Sigmoid colon (tissue), 7 donors: Measurements from ENCODE around the gene MARCHF6. TPM values are rescaled to one million over a fixed set of nuclear protein-coding genes. Genes with fewer than 3 reads are reported as not detected.

ENCODE experiments used
- DNase-seq: peaks from one replicate; pipeline ENCODE4 v3.0.0-alpha.2; 2019
- H3K27ac ChIP-seq, 4 donors: fragments of 200-600 bp; sonication (generic); one replicate each; pipeline ENCODE4 v1.5.1; 2016 to 2019; ENCODE audit warnings: mild to moderate bottlenecking in 1 of 4
- H3K27me3 ChIP-seq, 3 donors: fragments of 200-600 bp; sonication (generic); one replicate each; pipeline ENCODE4 v1.5.1; 2019; ENCODE audit warnings: mild to moderate bottlenecking in 1 of 3
- H3K36me3 ChIP-seq, 4 donors: fragments of 200-600 bp; sonication (generic); one replicate each; pipeline ENCODE4 v1.5.1; 2016 to 2019
- H3K4me1 ChIP-seq, 4 donors: fragments of 200-600 bp; sonication (generic); one replicate each; pipeline ENCODE4 v1.5.1; 2017 to 2019
- H3K4me3 ChIP-seq, 4 donors: fragments of 200-600 bp; sonication (generic); one replicate each; pipeline ENCODE4 v1.5.1; 2017 to 2019; ENCODE audit warnings: mild to moderate bottlenecking in 2 of 4, moderate library complexity in 1 of 4
- H3K9me3 ChIP-seq, 4 donors: fragments of 200-600 bp in 3 of 4; sonication (generic) in 3 of 4; one replicate each; pipeline versions ENCODE4 v1.5.1 to v1.6.1; 2013 to 2019
- CTCF ChIP-seq, 4 experiments: fragments of 450-650 bp in 3 of 4; fragments of 200-600 bp in 1 of 4; IDR thresholded peaks; one replicate each; pipeline ENCODE4 v1.5.1; 2016 to 2019; ENCODE audit warnings: antibody characterized with exemption in 4 of 4, mild to moderate bottlenecking in 3 of 4, moderate library complexity in 2 of 4
- EP300 ChIP-seq, 4 donors: sonication (generic); formaldehyde crosslinking; IDR thresholded peaks; one replicate each; pipeline ENCODE4 v1.6.1; 2017; ENCODE audit warnings: antibody characterized with exemption in 4 of 4
- POLR2A ChIP-seq, 2 donors: fragments of 450-650 bp; IDR thresholded peaks; one replicate each; pipeline ENCODE4 v1.6.1; 2016; ENCODE audit warnings: antibody characterized with exemption in 2 of 2, mild to moderate bottlenecking in 2 of 2, moderate library complexity in 2 of 2
- POLR2AphosphoS5 ChIP-seq, 4 donors: sonication (generic); formaldehyde crosslinking; IDR thresholded peaks; one replicate each; pipeline ENCODE4 v1.6.1; 2017; ENCODE audit warnings: antibody characterized with exemption in 4 of 4
- WGBS, 2 donors: extraction: QIAGEN DNeasy Blood & Tissue Kit; methylation state at CpG; one replicate each; pipeline ENCODE4 v1.1.7; 2013; 5-methylcytosine and 5-hydroxymethylcytosine counted together
- intact Hi-C: fragments of 100-400 bp; cut with DNase I; formaldehyde crosslinking; loops from one replicate; pipeline ENCODE4 v1.15.1; 2023
- polyA plus RNA-seq, 3 donors: library from polyadenylated mRNA; stranded (reverse); fragments of 200-250 nt; gene quantifications; one replicate each; pipeline ENCODE4 v1.2.3, GENCODE V29; 2013
- total RNA-seq, 4 donors: library from RNA; depleted of rRNA; stranded (reverse); fragments of >200 nt; gene quantifications; one replicate each; pipeline ENCODE4 v1.1.0, GENCODE V29; 2016
- donor health status: healthy with polysubstance abuse.
- donor health status: Bipolar disorder and iron deficiency.
- donor health status: healthy.

Gene MARCHF6
- total and polyA plus RNA-seq, 7 donors = 6.0 to 108 (median 77.0) TPM

- TF ChIP-seq POLR2A (IDR thresholded peaks at IDR 0.05) = no peak
- no peak for TF ChIP-seq POLR2AphosphoS5 (IDR thresholded peaks at IDR 0.05)
- TF ChIP-seq EP300 (IDR thresholded peaks at IDR 0.05) = no peak
- TF ChIP-seq CTCF (IDR thresholded peaks at IDR 0.05) = no peak
- DNase-seq = no peak
- no peaks in the 10 kb centered on the region for H3K36me3 ChIP-seq
- no peak overlapping the region for H3K4me3 ChIP-seq
- 95% methylated on average over 2 of the region's 2 CpGs for WGBS, 2 donors
- intact Hi-C loops = no loop called here
- H3K27me3 ChIP-seq = no peaks in the 10 kb centered on the region
- no peaks in the 10 kb centered on the region for H3K9me3 ChIP-seq
- peaks cover 0 to 12% (median 10%) of the 10 kb centered on the region in 4 donors for H3K4me1 ChIP-seq
- no peak overlapping the region for H3K27ac ChIP-seq
These were observed 5.2 kb upstream of the MARCHF6 start for GRCh38 chr5:10348258-10348657.

GRCh38 chr5:10351199-10351905 lies 2.1 kb upstream of the MARCHF6 start:
- WGBS, 2 donors = 83 to 91% methylated on average over 6 of the region's 6 CpGs
- H3K36me3 ChIP-seq = no peaks in the 10 kb centered on the region
- H3K4me3 ChIP-seq = no peak overlapping the region
- H3K4me1 ChIP-seq = peaks cover 0 to 24% (median 23%) of the 10 kb centered on the region in 4 donors
- H3K9me3 ChIP-seq = no peaks in the 10 kb centered on the region
- peak overlapping the region; percentile 94 to 99 (median 96) for H3K27ac ChIP-seq
- no peak for DNase-seq
- no peak for TF ChIP-seq POLR2A (IDR thresholded peaks at IDR 0.05)
- TF ChIP-seq CTCF (IDR thresholded peaks at IDR 0.05) = no peak
- no peak for TF ChIP-seq POLR2AphosphoS5 (IDR thresholded peaks at IDR 0.05)
- TF ChIP-seq EP300 (IDR thresholded peaks at IDR 0.05) = no peak
- intact Hi-C loops = loop anchor here (5.0 kb wide), 1 partner anchor 44 kb away; the partner anchor contains the start of gene CMBL
- H3K27me3 ChIP-seq = no peaks in the 10 kb centered on the region

- intact Hi-C loops = loop anchor here (5.0 kb wide), 1 partner anchor 45 kb away; the partner anchor contains the start of gene CMBL
- DNase-seq = no peak
- TF ChIP-seq POLR2A (IDR thresholded peaks at IDR 0.05) (no peak), CTCF (IDR thresholded peaks at IDR 0.05) (no peak), POLR2AphosphoS5 (IDR thresholded peaks at IDR 0.05) (no peak)
- Histone ChIP-seq H3K9me3 (no peaks in the 10 kb centered on the region), H3K27ac (peak overlapping the region; percentile 94 to 99 (median 96)), H3K4me1 (peaks cover 0 to 29% (median 28%) of the 10 kb centered on the region in 4 donors), H3K4me3 (no peak overlapping the region), H3K36me3 (no peaks in the 10 kb centered on the region), H3K27me3 (no peaks in the 10 kb centered on the region)
- 89 to 92% methylated on average over 8 of the region's 8 CpGs for WGBS, 2 donors
These were observed 1.6 kb upstream of the MARCHF6 start for GRCh38 chr5:10351919-10352318.

GRCh38 chr5:10352430-10353240 lies 860 bp upstream of the MARCHF6 start:
- no peaks in the 10 kb centered on the region for H3K9me3 ChIP-seq
- TF ChIP-seq POLR2A (IDR thresholded peaks at IDR 0.05) = no peak
- TF ChIP-seq CTCF (IDR thresholded peaks at IDR 0.05) = no peak
- no peak for TF ChIP-seq POLR2AphosphoS5 (IDR thresholded peaks at IDR 0.05)
- TF ChIP-seq EP300 (IDR thresholded peaks at IDR 0.05) = no peak
- H3K27me3 ChIP-seq = no peaks in the 10 kb centered on the region
- peaks cover 0 to 36% (median 35%) of the 10 kb centered on the region in 4 donors for H3K4me1 ChIP-seq
- H3K4me3 ChIP-seq = peak overlapping the region; percentile 82 to 98 (median 91)
- intact Hi-C loops = loop anchor here (5.0 kb wide), 1 partner anchor 45 kb away; the partner anchor contains the start of gene CMBL
- no peak for DNase-seq
- peak overlapping the region; percentile 94 to 99 (median 96) for H3K27ac ChIP-seq
- 24 to 26% methylated on average over 19 of the region's 19 CpGs for WGBS, 2 donors
- H3K36me3 ChIP-seq = no peaks in the 10 kb centered on the region
